ENCODE data around the gene ARHGAP30.
A peak's percentile ranks its signal among the peaks of the same experiment; 100 is the strongest.

ARHGAP30 gene

GRCh38 chr1:161089251-161089924 lies 19.7 kb upstream of the ARHGAP30 start, which contains the start of gene NECTIN4:
Gene NECTIN4, minus strand, starts transcription at chr1:161089558. Its CDS starts 262 bp downstream, at chr1:161089296.
- no peak for DNase-seq

- no peak for DNase-seq
Measured at GRCh38 chr1:161088587-161089110, 19.0 kb upstream of the ARHGAP30 start.

GRCh38 chr1:161086457-161086856 lies 16.8 kb upstream of the ARHGAP30 start:
- DNase-seq = no peak

GRCh38 chr1:161085165-161085564 lies 15.5 kb upstream of the ARHGAP30 start:
- DNase-seq = no peak

- DNase-seq = no peak
Measured at GRCh38 chr1:161084597-161084988, 14.9 kb upstream of the ARHGAP30 start.

GRCh38 chr1:161083748-161084596 lies 14.3 kb upstream of the ARHGAP30 start:
- no peak for DNase-seq

GRCh38 chr1:161082996-161083747 lies 13.5 kb upstream of the ARHGAP30 start:
- no peak for DNase-seq

- DNase-seq = no peak
Measured at GRCh38 chr1:161082483-161082882, 12.8 kb upstream of the ARHGAP30 start.

GRCh38 chr1:161081519-161081918 lies 11.8 kb upstream of the ARHGAP30 start:
- DNase-seq = no peak

- no peak for DNase-seq
Measured at GRCh38 chr1:161080441-161081405, 11.0 kb upstream of the ARHGAP30 start.

- no peak for DNase-seq
Measured at GRCh38 chr1:161079436-161080110, 9.9 kb upstream of the ARHGAP30 start.

- no peak for DNase-seq
Measured at GRCh38 chr1:161077426-161077825, 7.7 kb upstream of the ARHGAP30 start.

GRCh38 chr1:161076410-161076809 lies 6.7 kb upstream of the ARHGAP30 start:
- DNase-seq = no peak

GRCh38 chr1:161074676-161075368 lies 5.1 kb upstream of the ARHGAP30 start:
- DNase-seq = no peak

GRCh38 chr1:161073474-161074121 lies 3.9 kb upstream of the ARHGAP30 start:
- no peak for DNase-seq

- no peak for DNase-seq
Measured at GRCh38 chr1:161072751-161073449, 3.2 kb upstream of the ARHGAP30 start.

GRCh38 chr1:161071886-161072371 lies 2.2 kb upstream of the ARHGAP30 start:
- DNase-seq = peak; percentile 48

GRCh38 chr1:161070761-161071160 lies 1.1 kb upstream of the ARHGAP30 start:
- DNase-seq = no peak

GRCh38 chr1:161069241-161069640 lies 450 bp downstream of the ARHGAP30 start:
- DNase-seq = no peak
